Ovary (tissue), 9 donors: ENCODE data around the gene SLC27A6. TPM values are rescaled to one million over a fixed set of nuclear protein-coding genes. Genes with fewer than 3 reads are reported as not detected.
"Not testable (repeated sequence)": the region's sequence is repeated elsewhere in the genome, so short reads cannot be mapped to it uniquely, and the experiment has no call there.

Source experiments
- DNase-seq, 5 donors: peaks; one replicate each; pipeline ENCODE4 v3.0.0-alpha.2; 2019 to 2020
- H3K27ac ChIP-seq, 2 donors: fragments of 200-600 bp; one replicate each; pipeline versions ENCODE4 v1.5.1 to v1.8.0; 2019 to 2022
- H3K27me3 ChIP-seq: fragments of 200-600 bp; one replicate; pipeline ENCODE4 v1.8.0; 2022
- H3K36me3 ChIP-seq: fragments of 200-600 bp; sonication (generic); one replicate; pipeline ENCODE4 v1.5.1; 2019
- H3K4me1 ChIP-seq: one replicate; pipeline ENCODE4 v1.8.1; 2013; ENCODE audit warnings: mild to moderate bottlenecking, moderate library complexity; ENCODE audit not compliant: insufficient read depth
- H3K4me3 ChIP-seq: fragments of 200-600 bp; sonication (generic); one replicate; pipeline ENCODE4 v1.5.1; 2017
- H3K9me3 ChIP-seq, 2 donors: fragments of 200-600 bp in 1 of 2; sonication (generic) in 1 of 2; one replicate each; pipeline versions ENCODE4 v1.5.1 to v1.8.1; 2013 to 2019; ENCODE audit warnings: mild to moderate bottlenecking in 1 of 2, moderate library complexity in 1 of 2
- EP300 ChIP-seq: sonication (generic); formaldehyde crosslinking; IDR thresholded peaks from one replicate; pipeline ENCODE4 v1.6.1; 2017; ENCODE audit warnings: antibody characterized with exemption
- POLR2A ChIP-seq: fragments of 450-650 bp; IDR thresholded peaks from one replicate; pipeline ENCODE4 v1.6.1; 2017; ENCODE audit warnings: antibody characterized with exemption, mild to moderate bottlenecking, moderate library complexity
- WGBS, 3 donors: extraction: QIAGEN DNeasy Blood & Tissue Kit in 1 of 3; methylation state at CpG; one replicate each; pipeline versions ENCODE4 v1.1.5 to v1.1.7; 2013 to 2017; 5-methylcytosine and 5-hydroxymethylcytosine counted together
- intact Hi-C, 4 donors: fragments of 100-400 bp; cut with DNase I; formaldehyde crosslinking; loops; one replicate each; pipeline versions ENCODE4 v1.11.0 to v1.15.1; 2022 to 2023
- polyA plus RNA-seq, 2 donors: library from polyadenylated mRNA; stranded (reverse); fragments of 200-250 nt in 1 of 2; fragments of 350-450 nt in 1 of 2; fragmentation: Illumina TruSeq in 1 of 2; extraction: RNeasy Lipid Tissue Mini Kit (QIAGEN cat#74804) in 1 of 2; gene quantifications; one replicate each; pipeline ENCODE4 v1.2.3, GENCODE V29; 2013 to 2014
- total RNA-seq, 7 donors: library from RNA; depleted of rRNA in 2 of 7; stranded (reverse); fragments of >200 nt in 2 of 7; fragmentation: NEBNext Ultra II Directional in 3 of 7; extraction: Animal tissue kit (Norgen Biotek cat#: 25700) in 3 of 7; gene quantifications; one replicate each; pipeline versions ENCODE4 v1.1.0 to v1.2.4, GENCODE V29; 2016 to 2023
- TF ChIP-seq, protein P1 (sequence below), 3 donors: fragments of 450-650 bp in 2 of 3; fragments of 200-600 bp in 1 of 3; IDR thresholded peaks; one replicate each; pipeline versions ENCODE4 v1.5.1 to v1.8.0; 2016 to 2022; ENCODE audit warnings: antibody characterized with exemption in 3 of 3, mild to moderate bottlenecking in 1 of 3
- donor health status: DM: no; HTN: no; CAD: no; lungs with moderate emphysema.
- donor health status: DM: no; HTN: no; CAD: no.
- donor health status: Bipolar disorder and iron deficiency.
- donor health status: DM: yes; HTN: yes; CAD: no.
- donor health status: DM: no; HTN: no; CAD: no.
- donor health status: DM: yes; HTN: yes; CAD: no.

The SLC27A6 gene
- total and polyA plus RNA-seq, 9 donors = 4.8 to 22.2 (median 7.2) TPM

DNA sequence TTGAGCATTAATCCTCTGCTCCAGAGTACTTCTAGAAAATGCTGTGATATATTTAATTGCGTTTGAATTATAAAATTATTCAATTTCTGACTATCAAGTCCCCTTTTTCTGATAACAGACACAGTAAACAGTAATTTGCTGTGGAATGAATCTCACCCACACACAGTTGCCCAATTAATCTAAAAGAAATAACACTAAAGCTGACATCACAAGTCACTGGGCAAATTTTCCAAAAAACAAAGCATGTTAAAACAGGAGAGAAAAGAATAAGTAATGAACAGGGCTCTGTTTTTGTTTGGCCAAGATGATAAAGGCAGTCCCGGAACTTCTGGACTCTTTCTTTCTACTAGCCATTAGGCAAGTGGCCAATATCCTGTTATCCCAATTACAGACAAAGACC lies 56.5 kb downstream of the SLC27A6 start:
- WGBS, 3 donors = 4 to 19% (median 8%) methylated on average over 2 of the region's 2 CpGs
- Histone ChIP-seq H3K4me3 (no peak overlapping the region), H3K36me3 (no peaks in the 10 kb centered on the region), H3K27ac (no peak overlapping the region), H3K9me3 (no peaks in the 10 kb centered on the region), H3K4me1 (no peaks in the 10 kb centered on the region), H3K27me3 (no peaks in the 10 kb centered on the region)
- TF ChIP-seq, protein P1, sequence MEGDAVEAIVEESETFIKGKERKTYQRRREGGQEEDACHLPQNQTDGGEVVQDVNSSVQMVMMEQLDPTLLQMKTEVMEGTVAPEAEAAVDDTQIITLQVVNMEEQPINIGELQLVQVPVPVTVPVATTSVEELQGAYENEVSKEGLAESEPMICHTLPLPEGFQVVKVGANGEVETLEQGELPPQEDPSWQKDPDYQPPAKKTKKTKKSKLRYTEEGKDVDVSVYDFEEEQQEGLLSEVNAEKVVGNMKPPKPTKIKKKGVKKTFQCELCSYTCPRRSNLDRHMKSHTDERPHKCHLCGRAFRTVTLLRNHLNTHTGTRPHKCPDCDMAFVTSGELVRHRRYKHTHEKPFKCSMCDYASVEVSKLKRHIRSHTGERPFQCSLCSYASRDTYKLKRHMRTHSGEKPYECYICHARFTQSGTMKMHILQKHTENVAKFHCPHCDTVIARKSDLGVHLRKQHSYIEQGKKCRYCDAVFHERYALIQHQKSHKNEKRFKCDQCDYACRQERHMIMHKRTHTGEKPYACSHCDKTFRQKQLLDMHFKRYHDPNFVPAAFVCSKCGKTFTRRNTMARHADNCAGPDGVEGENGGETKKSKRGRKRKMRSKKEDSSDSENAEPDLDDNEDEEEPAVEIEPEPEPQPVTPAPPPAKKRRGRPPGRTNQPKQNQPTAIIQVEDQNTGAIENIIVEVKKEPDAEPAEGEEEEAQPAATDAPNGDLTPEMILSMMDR (IDR thresholded peaks at IDR 0.05) = no peak
- TF ChIP-seq EP300 = no peak
- intact Hi-C loops = loop anchor here in 1 of 4 donors (5.0 kb wide), 1 partner anchor 59 kb away; no protein-coding TSS in a partner anchor
- no peak for DNase-seq

DNA sequence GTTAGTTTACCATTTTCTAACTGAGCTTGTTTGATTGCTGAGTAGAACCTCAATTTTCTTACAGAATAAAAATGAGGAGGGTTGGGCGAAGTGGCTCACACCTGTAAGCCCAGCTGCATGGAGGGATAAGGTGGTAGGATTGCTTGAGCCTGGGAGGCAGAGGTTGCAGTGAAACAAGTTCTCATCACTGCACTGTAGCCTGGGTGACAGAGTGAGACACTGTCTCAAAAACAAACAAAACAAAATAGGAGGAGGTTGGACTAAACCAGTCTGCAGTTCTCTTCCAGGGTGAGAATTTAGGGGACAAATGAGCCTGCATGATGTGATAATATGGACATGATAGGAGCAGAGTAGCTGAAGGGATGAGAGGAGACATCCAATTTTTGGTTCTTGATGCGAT lies 57.3 kb downstream of the SLC27A6 start:
- whole genome bisulfite sequencing, 3 donors = 86 to 92% (median 91%) methylated on average over 2 of the region's 2 CpGs
- Histone ChIP-seq H3K27me3 (no peaks in the 10 kb centered on the region), H3K4me3 (no peak overlapping the region), H3K36me3 (no peaks in the 10 kb centered on the region), H3K27ac (no peak overlapping the region), H3K9me3 (no peaks in the 10 kb centered on the region), H3K4me1 (no peaks in the 10 kb centered on the region)
- intact Hi-C loops = loop anchor here in 1 of 4 donors (5.0 kb wide), 1 partner anchor 60 kb away; no protein-coding TSS in a partner anchor
- no peak for DNase-seq
- no peak for TF ChIP-seq EP300
- TF ChIP-seq POLR2A = no peak
- TF ChIP-seq, protein P1 (IDR thresholded peaks at IDR 0.05) = no peak

DNA sequence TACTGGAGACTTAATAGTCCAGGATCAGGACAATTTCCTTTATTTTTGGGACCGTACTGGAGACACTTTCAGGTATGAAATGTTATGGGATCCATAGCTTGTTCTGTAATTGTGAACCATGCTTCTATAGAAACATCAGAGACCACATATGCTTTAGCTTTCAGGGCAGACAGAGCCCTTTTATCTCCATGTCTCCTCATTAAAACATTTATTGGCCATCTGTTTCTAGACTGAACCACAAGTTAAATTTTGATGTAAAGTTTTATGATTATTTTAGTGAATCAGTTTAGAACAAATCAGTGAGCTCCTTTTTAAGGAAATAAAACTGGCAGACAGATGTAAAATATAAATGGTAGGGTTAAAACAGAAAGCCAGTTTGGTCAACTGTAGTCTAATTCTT lies 62.0 kb downstream of the SLC27A6 start:
- 94 to 100% (median 95%) methylated on average over 1 of the region's 1 CpG for WGBS, 3 donors
- intact Hi-C loops = no loop called here

DNA sequence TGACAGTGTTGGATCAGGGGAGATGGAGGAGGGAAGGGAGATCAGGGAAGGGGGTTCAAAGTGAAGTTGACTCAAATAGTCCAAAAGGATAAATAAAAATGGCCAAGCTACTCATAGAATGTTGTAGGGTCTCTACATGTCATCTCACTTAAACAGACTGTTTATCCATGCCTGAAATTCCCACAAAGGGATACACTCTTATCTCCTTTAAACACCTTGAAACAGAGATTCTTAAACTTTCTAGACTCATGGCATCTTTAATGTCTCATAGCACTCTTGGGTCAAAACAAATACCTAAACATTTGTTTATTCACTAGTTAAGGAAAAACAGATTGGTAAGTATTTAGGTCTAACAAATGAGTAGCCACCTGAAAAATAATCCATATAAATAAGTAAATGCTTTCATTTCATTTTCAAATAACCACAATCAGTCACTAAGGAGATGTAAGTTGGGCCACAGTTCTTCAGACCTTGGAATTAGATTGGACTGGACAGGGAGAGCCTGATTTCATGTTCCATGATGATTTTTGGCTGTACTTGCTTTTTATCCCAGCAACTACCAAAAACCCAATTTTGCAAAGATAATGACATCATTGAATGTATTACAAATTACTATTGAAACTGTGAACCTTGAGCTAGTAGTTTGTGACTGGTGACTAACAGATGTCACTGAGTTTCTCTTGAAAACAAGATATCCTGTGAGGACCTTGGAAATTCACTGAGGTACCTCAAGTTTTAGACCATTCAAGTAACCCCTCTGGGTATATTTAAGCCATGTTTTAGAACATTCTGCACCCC lies 66.8 kb downstream of the SLC27A6 start:
- Histone ChIP-seq H3K36me3 (no peaks in the 10 kb centered on the region), H3K27me3 (no peaks in the 10 kb centered on the region), H3K4me1 (no peaks in the 10 kb centered on the region), H3K4me3 (no peak overlapping the region), H3K27ac (no peak overlapping the region), H3K9me3 (no peaks in the 10 kb centered on the region)
- no peak for DNase-seq
- intact Hi-C loops = no loop called here
- TF ChIP-seq POLR2A (no peak), EP300 (no peak)
- TF ChIP-seq, protein P1 (IDR thresholded peaks at IDR 0.05) = no peak

More for the DNA sequence above, 62.0 kb downstream of the SLC27A6 start:
- no peaks in the 10 kb centered on the region for H3K27me3 ChIP-seq
- no peak for DNase-seq
- no peak for TF ChIP-seq POLR2A
- TF ChIP-seq, protein P1 (IDR thresholded peaks at IDR 0.05) = no peak
- TF ChIP-seq EP300 = no peak
- H3K4me3 ChIP-seq = no peak overlapping the region
- H3K9me3 ChIP-seq = no peaks in the 10 kb centered on the region
- H3K27ac ChIP-seq = no peak overlapping the region
- no peaks in the 10 kb centered on the region for H3K4me1 ChIP-seq
- no peaks in the 10 kb centered on the region for H3K36me3 ChIP-seq

DNA sequence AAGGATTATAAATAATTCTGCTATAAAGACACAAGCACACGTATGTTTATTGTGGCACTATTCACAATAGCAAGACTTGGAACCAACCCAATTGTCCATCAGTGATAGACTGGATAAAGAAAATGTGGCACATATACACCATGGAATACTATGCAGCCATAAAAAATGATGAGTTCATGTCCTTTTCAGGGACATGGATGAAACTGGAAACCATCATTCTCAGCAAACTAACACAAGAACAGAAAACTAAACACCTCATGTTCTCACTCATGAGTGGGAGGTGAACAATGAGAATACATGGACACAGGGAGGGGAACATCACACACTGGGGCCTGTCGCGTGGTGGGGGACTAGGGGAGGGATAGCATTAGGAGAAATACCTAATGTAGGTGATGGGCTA lies 71.0 kb downstream of the SLC27A6 start:
- H3K27me3 ChIP-seq, H3K9me3 ChIP-seq, DNase-seq, H3K4me3 ChIP-seq, H3K36me3 ChIP-seq, H3K4me1 ChIP-seq, intact Hi-C loops, H3K27ac ChIP-seq: not testable (repeated sequence)
- 92 to 96% (median 95%) methylated on average over 3 of the region's 3 CpGs for WGBS, 3 donors
